ENCODE results near the gene CWH43.
"Not testable (repeated sequence)": the region's sequence is repeated elsewhere in the genome, so short reads cannot be mapped to it uniquely, and the experiment has no call there.

CWH43 gene

GRCh38 chr4:49063670-49064069, 77.6 kb downstream of the CWH43 start:
- DNase-seq, result no peak
- in situ Hi-C loops (cut with MboI; ENCODE audit: low pct_unique_long_range_greater_than_20kb, low sequenced_read_pairs), result no loop called here

DNA sequence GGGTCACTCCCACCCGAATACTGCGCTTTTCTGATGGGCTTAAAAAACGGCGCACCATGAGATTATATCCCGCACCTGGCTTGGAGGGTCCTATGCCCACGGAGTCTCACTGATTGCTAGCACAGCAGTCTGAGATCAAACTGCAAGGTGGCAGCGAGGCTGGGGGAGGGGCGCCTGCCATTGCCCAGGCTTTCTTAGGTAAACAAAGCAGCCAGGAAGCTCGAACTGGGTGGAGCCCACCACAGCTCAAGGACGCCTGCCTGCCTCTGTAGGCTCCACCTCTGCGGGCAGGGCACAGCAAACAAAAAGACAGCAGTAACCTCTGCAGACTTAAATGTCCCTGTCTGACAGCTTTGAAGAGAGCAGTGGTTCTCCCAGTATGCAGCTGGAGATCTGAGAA, 86.1 kb downstream of the CWH43 start:
- DNase-seq; in situ Hi-C loops (cut with MboI; ENCODE audit: low pct_unique_long_range_greater_than_20kb, low sequenced_read_pairs): not testable (repeated sequence)

- in situ Hi-C loops (cut with MboI; ENCODE audit: low pct_unique_long_range_greater_than_20kb, low sequenced_read_pairs); DNase-seq: not testable (repeated sequence)
These were observed 105.8 kb downstream of the CWH43 start for GRCh38 chr4:49091883-49092282.

DNA sequence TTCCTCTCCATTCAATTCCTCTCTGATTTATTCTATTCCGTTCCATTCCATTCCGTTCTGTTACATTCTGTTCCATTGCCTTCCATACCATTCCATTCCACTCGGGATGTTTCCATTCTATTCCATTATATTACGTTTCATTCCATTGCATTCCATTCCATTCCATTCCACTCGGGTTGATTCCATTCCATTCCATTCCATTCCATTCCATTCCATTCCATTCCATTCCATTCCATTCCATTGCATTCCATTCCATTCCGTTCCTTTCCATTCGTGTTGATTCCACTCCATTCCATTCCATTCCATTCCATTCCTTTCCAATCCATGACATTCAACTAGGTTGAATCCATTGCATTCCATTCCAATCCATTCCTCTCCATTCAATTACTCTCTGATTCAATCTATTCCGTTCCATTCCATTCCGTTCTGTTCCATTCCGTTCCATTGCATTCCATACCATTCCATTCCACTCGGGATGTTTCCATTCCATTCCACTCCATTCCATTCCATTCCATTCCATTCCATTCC, 106.6 kb downstream of the CWH43 start:
- DNase-seq; in situ Hi-C loops (cut with MboI; ENCODE audit: low pct_unique_long_range_greater_than_20kb, low sequenced_read_pairs): not testable (repeated sequence)

GRCh38 chr4:49096215-49096614, 110.1 kb downstream of the CWH43 start:
- DNase-seq; in situ Hi-C loops (cut with MboI; ENCODE audit: low pct_unique_long_range_greater_than_20kb, low sequenced_read_pairs): not testable (repeated sequence)

DNA sequence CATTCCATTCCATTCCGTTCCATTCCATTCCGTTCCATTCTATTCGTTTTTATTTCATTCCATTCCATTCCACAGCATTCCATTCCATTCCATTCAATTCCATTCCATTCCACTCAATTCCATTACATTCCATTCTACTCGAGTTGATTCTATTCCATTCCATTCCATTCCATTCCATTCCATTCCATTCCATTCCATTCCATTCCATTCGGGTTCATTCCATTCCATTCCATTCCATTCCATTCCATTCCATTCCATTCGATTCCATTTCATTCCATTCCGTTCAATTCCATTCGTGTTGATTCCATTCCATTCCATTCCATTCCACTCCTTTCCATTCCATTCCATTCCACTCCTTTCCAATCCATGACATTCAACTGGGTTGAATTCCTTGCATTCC, 110.6 kb downstream of the CWH43 start:
- in situ Hi-C loops (cut with MboI; ENCODE audit: low pct_unique_long_range_greater_than_20kb, low sequenced_read_pairs); DNase-seq: not testable (repeated sequence)

DNA sequence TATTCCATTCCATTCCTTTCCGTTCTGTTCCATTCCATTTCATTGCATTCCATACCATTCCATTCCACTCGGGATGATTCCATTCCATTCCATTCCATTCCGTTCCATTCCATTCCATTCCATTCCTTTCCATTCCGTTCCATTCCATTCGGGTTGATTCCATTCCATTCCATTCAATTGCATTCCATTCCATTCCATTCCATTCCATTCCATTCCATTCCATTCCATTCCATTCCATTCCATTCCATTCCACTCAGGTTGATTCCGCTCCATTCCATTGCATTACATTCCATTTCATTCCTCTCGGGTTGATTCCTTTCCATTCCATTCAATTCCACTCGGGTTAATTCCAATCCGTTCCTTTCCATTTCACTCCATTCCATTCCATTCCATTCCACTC, 111.0 kb downstream of the CWH43 start:
- in situ Hi-C loops (cut with MboI; ENCODE audit: low pct_unique_long_range_greater_than_20kb, low sequenced_read_pairs); DNase-seq: not testable (repeated sequence)

- in situ Hi-C loops (cut with MboI; ENCODE audit: low pct_unique_long_range_greater_than_20kb, low sequenced_read_pairs); DNase-seq: not testable (repeated sequence)
These were observed 111.4 kb downstream of the CWH43 start for GRCh38 chr4:49097505-49097904.

DNA sequence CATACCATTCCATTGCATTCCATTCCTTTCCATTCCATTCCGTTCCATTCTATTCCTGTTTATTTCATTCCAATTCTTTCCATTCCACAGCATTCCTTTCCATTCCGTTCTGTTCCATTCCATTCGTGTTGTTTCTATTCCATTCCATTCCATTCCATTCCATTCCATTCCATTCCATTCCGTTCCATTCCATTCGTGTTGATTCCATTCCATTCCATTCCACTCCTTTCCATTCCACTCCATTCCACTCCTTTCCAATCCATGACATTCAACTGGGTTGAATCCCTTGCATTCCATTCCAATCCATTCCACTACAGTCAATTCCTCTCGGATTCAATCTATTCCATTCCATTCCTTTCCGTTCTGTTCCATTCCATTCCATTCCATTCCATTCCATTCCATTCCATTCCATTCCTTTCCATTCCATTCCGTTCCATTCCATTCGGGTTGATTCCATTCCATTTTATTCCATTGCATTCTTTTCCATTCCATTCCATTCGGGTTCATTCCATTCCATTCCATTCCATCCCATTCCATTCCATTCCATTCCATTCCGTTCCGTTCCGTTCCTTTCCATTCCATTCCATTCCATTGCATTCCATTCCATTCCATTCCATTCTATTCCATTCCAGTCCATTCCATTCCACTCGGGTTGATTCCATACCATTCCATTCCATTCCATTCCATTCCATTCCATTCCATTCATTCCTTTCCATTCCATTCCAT, 112.1 kb downstream of the CWH43 start:
- DNase-seq; in situ Hi-C loops (cut with MboI; ENCODE audit: low pct_unique_long_range_greater_than_20kb, low sequenced_read_pairs): not testable (repeated sequence)

DNA sequence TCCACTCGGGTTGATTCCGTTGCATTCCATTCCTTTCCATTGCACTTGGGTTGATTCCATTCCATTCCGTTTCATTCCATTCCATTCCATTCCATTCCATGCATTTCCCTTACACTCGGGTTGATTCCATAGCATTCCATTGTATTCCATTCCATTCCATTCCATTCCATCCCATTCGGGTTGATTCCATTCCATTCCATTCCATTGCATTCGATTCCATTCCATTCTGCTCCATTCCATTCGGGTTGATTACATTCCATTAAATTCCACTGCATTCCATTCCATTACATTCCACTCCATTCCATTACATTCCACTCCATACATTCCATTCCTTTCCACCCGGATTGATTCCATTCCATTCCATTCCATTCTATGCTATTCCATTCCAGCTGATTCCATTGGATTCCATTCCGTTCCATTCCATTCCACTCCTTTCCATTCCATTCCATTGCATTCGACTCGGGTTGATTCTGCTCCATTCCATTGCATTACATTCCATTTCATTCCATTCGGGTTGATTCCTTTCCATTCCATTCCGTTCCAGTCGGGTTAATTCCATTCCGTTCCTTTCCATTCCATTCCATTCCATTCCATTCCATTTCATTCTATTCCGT, 113.9 kb downstream of the CWH43 start:
- in situ Hi-C loops (cut with MboI; ENCODE audit: low pct_unique_long_range_greater_than_20kb, low sequenced_read_pairs); DNase-seq: not testable (repeated sequence)

GRCh38 chr4:49102344-49102898, 116.3 kb downstream of the CWH43 start:
- DNase-seq; in situ Hi-C loops (cut with MboI; ENCODE audit: low pct_unique_long_range_greater_than_20kb, low sequenced_read_pairs): not testable (repeated sequence)

GRCh38 chr4:49103436-49104136, 117.5 kb downstream of the CWH43 start:
- in situ Hi-C loops (cut with MboI; ENCODE audit: low pct_unique_long_range_greater_than_20kb, low sequenced_read_pairs); DNase-seq: not testable (repeated sequence)

GRCh38 chr4:49104231-49104930, 118.3 kb downstream of the CWH43 start:
- in situ Hi-C loops (cut with MboI; ENCODE audit: low pct_unique_long_range_greater_than_20kb, low sequenced_read_pairs); DNase-seq: not testable (repeated sequence)

- in situ Hi-C loops (cut with MboI; ENCODE audit: low pct_unique_long_range_greater_than_20kb, low sequenced_read_pairs), result not testable (repeated sequence)
These were observed 119.3 kb downstream of the CWH43 start for GRCh38 chr4:49105248-49105904.

DNA sequence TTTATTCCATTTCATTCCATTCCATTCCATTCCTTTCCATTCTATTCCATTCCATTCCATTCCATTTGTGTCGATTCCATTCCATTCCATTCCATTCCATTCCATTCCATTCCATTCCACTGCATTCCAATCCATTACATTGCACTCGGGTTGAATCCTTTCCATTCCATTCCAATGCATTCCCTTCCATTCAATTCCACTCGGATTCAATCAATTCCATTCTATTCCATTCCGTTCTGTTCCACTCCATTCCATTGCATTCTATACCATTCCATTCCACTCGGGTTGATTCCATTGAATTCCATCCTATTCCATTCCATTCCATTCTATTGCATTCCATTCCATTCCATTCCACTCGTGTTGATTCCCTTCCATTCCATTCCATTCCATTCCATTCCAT, 121.2 kb downstream of the CWH43 start:
- in situ Hi-C loops (cut with MboI; ENCODE audit: low pct_unique_long_range_greater_than_20kb, low sequenced_read_pairs), result not testable (repeated sequence)
- DNase-seq, result peak; percentile 33

More at GRCh38 chr4:49105248-49105904, 119.3 kb downstream of the CWH43 start:
- not testable (repeated sequence) for DNase-seq

DNA sequence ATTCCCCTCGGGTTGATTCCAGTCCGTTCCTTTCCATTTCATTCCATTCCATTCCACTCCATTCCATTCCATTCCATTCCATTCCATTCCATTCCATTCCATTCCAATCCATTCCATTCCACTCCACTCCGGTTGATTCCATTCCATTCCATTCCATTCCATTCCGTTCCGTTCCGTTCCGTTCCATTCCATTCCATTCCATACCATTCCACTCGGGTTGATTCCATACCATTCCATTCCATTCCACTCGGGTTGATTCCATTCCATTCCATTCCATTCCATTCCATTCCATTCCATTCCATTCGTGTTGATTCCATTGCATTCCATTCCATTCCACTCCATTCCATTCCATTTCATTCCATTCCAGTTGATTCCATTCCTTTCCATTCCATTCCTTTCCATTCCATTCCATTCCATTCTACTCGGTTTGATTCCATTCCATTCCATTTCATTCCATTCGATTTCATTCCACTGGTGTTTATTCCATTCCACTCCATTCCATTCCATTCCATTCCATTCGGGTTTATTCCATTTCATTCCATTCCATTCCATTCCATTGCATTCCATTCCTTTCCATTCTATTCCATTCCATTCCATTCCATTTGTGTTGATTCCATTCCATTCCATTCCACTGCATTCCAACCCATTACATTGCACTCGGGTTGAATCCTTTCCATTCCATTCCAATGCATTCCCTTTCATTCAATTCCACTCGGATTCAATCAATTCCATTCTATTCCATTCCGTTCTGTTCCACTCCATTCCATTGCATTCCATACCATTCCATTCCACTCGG, 122.3 kb downstream of the CWH43 start:
- DNase-seq; in situ Hi-C loops (cut with MboI; ENCODE audit: low pct_unique_long_range_greater_than_20kb, low sequenced_read_pairs): not testable (repeated sequence)

DNA sequence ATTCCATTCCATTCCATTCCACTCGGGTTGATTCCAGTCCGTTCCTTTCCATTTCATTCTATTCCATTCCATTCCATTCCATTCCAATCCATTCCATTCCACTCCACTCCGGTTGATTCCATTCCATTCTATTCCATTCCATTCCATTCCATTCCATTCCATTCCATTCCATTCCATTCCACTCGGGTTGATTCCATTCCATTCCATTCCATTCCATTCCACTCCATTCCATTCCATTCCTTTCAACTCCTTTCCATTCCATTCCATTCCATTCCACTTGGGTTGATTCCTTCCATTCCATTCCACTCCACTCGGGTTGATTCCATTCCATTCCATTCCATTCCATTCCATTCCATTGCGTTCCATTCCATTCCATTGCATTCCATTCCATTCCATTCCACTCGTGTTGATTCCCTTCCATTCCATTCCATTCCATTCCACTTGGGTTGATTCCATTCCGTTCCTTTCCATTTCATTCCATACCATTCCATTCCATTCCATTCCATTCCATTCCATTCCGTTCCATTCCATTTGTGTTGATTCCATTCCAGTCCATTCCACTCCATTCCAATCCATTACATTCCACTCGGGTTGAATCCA, 123.6 kb downstream of the CWH43 start:
- in situ Hi-C loops (cut with MboI; ENCODE audit: low pct_unique_long_range_greater_than_20kb, low sequenced_read_pairs); DNase-seq: not testable (repeated sequence)

Measured in KBM-7 (cell line).